HG02852 (cell line): Measurements from ENCODE around the gene GLTP.
"Not testable (repeated sequence)": the region's sequence is repeated elsewhere in the genome, so short reads cannot be mapped to it uniquely, and the experiment has no call there.

Experiments used
- ATAC-seq: cut with Tn5 transposase; IDR thresholded peaks from one replicate; pipeline ENCODE4 v1.9.1; 2021; ENCODE audit warnings: mild to moderate bottlenecking, moderate library complexity; ENCODE audit not compliant: unreplicated experiment

Gene GLTP

DNA sequence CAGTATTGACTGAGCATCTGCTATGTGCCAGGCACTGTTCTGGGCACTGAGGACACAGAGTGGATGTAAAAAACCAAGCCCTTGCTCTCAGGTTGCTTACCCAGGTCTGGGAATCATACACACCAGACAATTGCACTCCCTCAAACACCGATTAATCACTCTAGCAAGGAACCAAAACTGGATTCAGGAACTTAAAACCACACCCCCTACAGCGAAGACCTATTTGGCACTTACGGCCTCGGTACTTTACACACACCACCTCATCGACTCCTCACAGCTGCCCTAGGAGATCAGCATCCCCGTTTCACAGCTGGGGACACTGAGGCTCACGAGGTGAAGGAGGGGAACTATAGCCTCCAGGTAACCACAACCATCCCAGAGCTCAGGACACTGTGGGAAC, 1.6 kb downstream of the GLTP start:
- ATAC-seq, result no peak

DNA sequence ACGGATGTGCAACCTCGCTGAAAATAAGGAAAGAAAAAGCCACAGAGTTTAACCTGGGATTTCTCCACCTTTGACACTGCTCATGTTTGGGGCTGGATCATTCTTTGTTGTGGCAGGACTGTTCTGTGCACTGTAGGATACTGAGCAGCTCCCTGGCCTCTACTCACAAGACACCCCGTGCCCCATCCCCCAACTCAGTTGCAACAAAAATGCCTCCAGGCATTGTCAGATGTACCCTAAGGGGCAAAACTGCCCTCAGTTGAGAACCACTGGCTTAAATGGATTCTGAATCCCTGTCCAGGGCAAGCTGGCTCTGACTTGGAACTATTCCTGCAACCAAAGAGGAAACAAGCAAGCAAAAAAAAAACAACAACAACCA, 2.1 kb downstream of the GLTP start:
- ATAC-seq, result no peak

DNA sequence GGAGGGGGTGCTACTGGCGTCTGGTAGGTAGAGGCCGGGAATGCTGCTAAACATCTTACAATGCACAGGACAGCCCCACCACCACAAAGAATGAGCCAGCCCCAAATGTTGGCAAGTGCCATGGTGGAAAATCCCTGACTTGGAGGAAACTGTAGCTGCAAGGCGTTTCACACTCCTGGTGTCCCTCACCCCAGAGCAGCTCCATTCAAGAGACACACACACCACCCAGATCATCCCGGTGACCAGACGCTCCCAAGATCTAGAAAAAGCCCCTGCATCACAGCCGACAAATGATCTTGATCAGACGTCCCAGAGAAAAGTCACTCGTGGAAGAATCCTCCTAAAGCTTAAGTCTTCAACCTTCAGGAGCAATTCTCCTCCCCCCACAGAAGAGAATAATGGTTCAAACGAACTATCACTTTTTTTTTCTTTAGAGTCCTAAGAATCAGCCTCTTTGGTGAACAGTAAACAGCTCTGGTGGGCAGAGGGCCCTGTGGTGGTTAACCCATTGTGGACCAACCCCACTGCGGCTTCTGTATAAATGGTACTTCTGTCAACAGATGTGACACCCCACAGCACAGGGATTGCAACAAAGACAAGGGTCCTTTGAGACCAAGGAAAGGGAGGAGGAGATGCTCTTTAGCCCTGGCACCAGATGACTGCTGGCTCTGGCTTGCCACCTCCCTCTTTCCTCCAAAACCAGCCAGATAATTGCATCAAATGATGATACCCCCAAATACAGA, 2.7 kb downstream of the GLTP start:
- ATAC-seq, result no peak

DNA sequence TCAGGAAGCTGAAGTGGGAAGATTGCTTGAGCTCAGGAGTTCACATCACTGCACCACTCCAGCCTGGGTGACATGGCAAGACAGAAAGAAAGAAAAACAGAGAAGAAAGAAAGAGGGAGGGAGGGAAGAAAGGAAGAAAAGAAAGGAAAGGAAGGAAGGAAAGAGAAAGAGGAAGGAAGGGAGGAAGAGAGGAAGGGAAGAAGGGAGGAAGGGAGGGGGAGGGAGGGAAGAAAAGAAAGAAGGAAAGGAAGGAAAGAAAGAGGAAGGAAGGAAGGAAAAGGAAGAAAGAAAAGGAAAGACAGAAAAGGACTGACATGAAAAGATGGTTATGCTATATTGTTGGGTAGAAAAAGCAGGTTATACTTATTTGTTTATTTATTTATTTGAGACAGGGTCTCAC, 3.9 kb downstream of the GLTP start:
- ATAC-seq, result no peak

DNA sequence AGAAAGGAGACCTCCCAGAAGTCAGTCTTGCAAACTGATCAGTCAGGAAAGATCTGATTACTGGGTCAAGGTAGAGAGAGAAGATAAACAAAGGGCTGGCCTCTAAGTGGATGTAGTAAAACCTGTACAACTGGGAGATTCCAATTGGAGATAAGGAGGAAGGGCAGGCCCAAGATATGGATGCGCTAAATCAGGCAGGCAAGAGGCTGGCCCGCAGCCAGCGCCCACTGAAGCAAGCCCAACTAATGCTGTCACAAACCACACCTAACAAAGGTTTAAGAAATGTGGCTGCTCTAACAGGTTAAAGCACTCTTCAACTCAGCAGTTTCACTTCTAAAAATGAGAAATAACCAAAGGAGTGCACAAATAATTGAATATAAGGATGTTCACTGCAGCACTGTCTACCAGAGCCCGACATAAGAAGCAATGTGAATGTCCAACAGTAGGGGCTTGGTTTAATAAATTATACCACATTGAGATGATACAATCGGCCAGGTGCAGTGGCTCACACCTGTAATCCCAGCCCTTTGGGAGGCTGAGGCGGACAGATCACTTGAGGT, 4.7 kb downstream of the GLTP start:
- no peak for ATAC-seq

DNA sequence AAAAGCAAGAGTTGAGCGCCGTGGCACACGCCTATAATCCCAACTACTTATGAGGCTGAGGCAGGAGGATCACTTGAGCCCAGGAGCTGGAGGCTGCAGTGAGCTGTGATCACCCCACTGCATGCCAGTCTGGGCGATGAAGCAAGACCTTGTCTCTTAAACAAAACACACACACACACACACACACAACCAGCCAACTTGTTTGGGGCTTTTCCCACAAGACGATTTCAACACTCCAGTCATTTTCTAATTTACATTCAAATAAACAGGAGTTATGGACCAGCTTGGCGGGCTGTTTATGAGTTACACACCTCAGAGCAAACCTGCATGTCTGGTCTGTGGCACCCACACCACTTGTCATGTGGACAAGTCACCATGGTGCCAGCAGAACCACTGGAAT, 6.7 kb downstream of the GLTP start:
- ATAC-seq, result no peak

DNA sequence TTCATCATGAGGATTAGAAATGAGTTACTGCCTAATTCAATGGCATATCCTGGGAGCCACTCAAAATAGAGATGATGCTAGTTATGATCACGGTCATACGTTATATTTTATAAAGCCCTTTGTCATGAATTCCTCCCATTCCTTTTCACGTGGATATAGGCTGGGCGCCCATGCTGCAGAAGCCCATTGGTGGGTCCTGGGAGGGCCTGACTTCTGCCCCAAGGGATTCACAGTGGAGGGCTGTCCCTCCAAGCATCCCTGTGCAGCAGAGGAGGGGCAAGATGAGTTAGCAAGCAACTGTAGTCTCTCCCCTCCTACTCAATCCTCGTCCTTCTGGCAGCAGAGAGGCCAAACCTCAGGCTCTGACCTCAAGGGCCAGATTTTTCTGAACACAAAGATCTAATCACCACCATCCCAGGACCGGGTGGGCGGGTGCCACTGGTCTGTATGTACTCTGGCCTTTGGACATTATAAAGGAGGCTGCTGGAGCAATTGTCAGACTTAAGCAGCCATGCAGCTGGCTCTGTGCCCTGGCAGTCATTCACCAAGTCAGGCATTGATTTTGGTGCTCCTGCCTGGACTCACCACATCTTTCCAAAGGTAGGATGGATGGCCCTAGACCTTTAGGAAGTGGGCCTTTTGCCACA, 8.6 kb downstream of the GLTP start:
- no peak for ATAC-seq

DNA sequence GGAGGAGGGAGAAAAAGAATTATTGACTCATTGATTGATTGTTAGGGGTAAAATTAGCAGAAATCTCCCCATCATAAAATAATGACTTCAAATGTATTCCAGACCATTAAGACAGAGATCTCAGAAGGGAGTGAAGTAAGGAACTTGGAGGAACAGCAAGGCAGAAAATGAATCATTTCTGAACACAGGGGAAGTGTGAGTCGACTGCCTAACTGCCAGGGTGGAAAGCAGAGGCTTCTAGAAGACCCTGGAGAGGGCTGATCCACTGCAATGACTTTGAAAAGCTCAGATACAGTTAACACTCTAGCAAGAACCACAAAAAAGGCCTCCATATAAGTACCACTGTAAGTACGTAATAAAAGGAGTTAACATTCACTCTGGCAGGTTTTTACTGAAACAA, 9.7 kb downstream of the GLTP start:
- no peak for ATAC-seq

DNA sequence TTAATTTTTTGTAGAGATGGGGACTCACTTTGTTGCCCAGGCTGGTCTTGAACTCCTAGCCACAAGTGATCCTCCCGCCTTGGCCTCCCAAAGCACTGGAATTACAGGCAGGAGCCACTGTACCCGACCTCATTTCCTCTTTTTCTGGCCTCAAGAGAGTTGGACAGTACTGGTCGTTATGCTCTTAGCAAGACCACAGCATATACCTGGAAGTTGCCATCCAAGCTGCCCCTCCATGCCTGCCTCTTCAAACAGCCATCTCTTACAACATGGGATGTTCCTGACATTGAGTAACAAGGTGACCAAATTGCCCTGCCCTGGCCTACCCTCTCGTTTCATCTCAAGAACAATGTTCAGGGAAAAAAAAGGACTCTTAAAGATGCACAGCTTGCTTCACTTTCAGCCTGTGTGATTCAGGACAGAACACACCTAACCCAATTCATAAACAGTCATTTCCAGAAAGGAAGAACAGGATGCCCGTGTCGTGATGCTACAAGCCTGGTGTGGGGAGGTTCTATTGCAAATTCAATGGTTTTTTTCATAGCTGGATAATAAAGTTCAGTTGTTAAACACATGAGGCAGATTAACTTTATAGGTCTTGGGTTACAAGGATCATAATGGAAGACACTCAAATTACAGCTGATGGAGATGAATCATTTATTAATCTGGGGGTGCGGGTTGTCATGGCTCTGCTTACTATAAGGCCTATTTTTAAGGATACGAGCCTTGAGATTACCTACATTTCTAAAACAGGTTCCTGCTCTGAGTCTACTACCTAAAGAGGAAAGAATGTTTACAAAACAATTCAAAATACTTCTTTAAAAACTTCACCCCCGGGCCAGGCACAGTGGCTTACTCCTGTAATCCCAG, 11.9 kb downstream of the GLTP start:
- no peak for ATAC-seq

DNA sequence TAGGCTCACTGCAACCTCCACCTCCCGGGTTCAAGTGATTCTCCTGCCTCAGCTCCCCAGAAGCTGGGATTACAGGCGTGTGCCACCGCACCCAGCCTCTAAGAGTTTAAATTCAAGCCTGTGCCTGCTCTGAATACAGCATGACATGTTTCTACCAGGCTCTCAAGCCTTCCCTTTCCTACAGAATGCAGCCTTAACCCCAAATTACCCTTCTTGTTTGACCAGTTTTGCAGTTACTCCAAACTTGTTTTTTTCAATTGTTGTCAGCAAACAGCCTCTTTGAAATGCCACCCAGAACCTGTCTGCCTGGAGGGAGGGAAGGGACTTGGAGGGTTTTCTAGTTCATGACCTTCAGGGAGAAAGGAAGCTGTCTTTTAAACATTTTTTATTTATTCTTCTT, 15.4 kb downstream of the GLTP start:
- ATAC-seq, result no peak

DNA sequence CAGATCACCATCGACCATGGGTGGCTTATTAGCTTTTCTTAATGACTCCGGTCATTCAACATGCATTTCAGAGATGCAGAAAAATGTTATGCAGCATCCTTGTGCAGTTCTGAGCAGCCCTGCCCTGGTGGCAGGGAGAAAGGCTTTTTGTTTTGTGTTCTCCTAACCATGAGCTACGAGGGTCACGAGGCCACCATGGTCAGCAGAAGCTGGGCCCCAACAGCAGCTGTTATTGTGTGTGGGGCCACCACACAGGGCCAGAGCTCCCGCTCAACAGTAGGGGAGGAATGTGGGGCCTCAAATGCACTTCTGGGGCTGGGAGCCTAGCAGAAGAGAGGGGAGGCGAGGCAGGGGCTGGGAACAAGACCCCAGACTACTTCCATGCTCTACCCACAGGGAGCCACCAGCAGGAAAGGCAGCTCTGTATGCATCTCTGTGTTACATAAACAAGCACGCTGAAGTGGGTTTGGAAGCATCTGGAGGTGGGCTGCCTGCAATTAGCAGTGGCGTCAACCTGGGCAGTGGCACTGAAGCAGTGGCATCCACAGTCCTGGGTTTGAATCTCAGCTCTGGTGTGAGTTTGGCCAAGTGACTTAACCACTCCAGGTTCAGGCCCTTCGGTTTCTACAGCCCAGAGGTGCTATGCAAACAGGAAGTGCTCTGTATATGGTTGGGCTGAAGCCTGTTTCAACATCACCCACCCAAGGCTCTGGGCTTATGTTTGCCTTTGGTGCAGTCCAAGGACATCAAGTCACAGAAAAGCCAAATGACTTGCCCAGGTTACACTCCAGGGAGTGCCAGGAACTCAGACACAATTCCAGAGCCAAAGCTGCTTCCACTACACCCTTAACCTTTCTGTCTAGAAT, 16.3 kb downstream of the GLTP start:
- ATAC-seq, result no peak

DNA sequence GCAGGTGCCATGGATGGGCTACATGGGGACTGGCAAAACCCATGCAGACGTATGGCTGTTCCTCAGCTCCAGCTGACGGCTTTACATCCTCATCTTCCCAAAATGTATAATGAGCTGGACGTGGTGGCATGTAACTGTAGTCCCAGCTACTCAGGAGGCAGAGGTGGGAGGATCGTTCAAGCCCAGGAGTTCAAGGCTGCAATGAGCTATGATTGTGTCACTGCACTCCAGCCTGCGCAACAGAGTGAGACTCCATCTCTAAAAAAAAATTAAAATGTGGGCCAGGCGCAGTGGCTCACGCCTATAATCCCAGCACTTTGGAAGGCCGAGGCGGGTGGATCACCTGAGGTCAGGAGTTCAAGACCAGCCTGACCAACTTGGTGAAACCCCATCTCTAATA, 17.9 kb downstream of the GLTP start:
- ATAC-seq, result not testable (repeated sequence)

DNA sequence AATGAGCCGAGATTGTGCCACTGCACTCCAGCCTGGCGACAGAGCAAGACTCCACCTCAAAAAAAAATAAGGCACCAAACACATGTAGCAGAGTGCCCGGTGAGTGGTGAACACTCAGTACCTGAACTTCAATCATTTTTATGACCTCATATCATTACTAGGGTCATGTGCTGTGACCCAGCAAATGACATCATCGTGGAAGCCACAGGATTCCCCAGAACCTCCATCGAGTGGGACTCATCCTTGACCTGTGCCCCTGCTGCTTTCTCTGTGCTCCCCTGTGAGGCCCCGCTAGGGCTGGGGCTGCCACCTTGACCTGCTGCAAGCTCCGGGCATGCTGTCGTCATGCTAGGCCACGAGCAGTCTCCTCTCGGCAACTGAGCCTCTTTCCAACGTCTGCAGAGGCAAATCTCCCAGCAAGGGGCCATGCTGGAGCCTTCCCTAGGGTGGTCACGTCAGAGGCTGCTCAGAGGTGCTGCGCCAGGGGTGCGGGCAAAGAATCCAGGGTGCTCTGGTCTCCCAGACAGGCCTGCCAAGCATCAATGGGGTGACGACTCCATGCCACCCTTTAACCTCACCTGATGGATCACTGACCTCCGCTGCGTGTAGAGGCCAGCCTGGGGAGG, 18.5 kb downstream of the GLTP start:
- ATAC-seq, result no peak

DNA sequence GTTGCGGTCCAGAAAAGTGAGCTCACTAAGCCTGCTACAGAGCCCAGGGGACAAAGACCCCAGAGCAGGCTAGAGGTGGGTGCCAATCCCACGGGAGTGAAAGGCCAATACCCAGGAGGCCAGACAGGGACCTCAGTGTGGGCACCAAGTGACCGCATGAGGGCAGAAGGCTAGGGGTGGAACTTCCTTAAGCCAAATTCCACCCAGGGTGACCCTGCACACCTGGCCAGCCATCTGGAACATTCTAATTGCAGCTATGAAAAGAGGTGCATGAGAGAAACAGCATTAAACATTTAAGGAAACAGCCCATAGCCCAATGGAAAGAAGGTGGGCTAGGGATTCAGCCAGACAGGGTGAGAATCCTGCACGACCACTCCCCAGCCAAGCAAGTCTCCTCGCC, 19.4 kb downstream of the GLTP start:
- no peak for ATAC-seq

DNA sequence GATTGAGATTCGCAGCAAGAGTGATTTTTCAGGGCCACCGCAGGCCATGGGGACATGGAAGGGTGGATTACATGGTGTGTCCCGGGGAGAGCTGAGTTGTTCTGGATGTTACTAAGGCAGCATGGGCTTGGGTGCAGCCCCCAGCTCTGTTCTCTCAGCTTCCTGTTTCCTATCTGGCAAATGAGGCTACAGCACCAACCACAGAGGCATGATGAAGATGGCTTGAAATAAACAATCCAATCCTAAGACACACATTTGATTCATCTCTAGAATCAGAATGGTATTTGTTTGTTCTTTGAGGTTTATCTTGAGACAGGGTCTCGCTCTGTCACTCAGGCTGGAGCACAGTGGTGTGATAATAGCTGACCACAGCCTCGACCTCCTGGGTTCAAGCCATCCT, 21.6 kb downstream of the GLTP start:
- no peak for ATAC-seq

DNA sequence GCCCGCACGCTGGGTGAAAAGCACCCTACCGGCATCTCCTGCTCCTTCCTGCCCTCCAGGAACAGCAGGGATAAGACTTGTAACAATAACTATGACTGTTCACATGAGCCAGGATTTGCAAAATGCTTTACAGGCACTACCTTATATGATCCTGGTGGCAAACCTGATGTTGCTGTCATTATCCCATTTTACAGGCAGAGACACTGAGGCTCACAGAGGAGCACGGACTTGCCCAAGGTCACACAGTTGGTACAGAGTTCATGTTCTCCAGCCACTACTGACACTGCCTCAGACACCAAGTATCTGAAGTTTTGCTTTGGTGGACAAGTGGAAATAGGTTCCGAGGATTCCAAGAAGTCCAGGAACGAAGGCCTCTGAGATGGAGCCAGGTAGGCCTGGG, 22.6 kb downstream of the GLTP start:
- ATAC-seq, result no peak

DNA sequence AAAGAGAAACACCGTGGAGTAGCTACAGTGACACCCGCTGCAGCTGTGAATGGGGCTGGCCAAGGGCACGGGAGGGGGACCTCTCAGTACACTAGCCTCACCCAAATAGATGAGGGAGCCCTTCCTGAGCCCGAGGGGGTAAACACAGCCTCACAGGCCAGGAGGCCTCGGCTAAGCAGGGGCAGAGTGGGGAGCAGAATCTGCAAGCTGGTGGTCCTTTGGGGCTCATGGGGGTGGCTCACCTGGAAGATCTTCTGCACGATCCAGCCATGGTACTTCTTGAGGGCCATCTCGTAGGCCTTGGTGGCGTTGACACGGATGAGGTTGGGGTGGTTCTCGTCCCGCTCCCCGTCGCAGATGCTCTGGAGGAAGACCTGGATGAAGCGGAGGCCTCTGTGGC, 25.0 kb downstream of the GLTP start:
- ATAC-seq, result no peak

DNA sequence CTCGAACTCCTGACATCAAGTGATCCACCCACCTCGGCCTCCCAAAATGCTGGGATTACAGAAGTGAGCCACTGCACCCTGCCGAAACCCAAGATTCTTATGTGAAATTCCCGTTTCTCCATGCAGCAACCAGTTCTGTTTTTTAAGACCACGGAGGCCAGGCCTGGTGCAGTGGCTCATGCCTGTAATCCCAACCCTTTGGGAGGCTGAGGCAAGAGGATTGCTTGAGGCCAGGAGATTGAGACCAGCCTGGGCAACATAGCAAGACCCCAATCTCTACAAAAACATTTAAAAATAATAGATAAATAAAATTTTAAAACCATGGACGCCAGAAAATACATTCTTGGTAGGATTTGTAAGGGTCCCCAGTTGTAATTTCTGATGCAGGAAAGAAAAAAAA, 29.8 kb downstream of the GLTP start:
- ATAC-seq, result not testable (repeated sequence)

DNA sequence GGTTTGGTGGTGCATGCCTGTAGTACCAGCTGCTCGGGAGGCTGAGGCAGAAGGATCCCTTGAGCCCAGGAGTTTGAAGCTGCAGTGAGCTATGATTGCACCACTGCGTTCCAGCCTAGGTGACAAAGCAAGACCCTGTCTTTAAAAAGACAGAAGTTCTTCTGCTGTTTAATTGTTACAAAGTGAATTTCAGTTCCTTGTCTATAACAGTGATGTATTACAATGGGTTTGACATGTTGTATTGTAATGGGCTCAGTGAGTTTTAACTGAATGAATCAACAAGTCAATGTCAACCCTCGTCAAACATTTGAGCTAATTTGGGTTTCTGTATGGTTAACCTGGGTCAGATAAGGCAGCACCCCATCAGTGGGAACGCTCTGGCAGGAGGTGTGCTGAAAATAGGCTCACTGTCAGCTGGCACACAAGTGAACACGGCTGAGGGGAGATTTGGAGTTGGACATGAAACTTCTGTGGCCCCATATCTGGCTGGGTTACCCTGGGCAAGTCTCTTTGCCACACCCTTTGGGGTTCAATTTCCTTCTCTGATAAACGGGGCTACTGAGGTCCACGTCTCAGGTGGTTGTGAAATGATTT, 33.1 kb downstream of the GLTP start:
- no peak for ATAC-seq

DNA sequence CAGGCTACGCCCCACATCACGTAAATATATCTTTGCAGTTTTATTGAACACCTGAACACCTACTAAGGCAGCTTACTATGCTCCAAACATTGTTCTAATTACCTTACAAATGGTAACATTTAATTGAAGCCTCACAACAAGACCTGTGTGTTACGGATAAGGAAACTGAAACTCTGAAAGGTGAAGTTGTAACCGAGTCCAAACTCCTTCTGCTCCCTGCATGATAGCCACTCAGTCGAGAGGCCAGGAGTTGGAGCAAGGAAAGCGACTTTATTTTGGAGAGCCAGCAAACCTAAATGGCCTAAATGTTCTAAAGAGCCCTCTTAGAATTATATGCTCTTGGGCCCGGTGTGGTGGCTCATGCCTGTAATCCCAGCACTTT, 34.5 kb downstream of the GLTP start:
- no peak for ATAC-seq
